Measurements from ENCODE around the gene SPACA6.

DNA sequence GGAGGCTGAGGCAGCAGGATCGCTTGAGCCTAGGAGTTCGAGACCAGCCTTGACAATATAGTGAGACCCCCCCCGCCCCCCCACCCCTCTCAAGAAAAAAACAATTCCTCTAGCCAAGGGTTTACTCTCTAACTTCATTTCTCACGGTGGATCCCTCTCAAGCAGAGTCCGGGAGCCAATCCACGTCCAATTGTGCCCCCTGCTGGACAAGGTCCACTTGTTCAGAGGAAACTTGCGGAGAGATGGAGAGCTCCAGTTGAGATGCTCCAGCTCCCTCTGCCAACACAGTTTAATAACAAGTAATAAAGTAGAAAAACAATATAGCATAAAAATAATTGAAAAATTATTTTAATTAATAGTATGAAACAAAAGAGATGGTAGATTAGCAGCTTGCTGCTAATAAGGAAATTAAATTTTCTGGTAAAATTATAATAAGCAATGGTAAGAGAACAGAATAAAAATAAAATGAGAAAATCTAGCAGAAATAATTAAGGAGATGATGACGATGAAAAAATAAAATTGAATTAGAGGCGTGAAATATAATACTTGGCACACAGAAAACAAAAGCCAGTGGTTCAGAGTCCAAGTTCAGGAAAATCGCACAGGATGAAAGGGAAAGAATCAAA, 32.0 kb upstream of the SPACA6 start:
- peak; percentile 67 to 81 for TF ChIP-seq CTCF (conservative IDR thresholded peaks at IDR 0.05 in 1 of 2, IDR thresholded peaks at IDR 0.05 in 1 of 2; ENCODE audit: extremely low read depth in 1 of 2, insufficient read depth in 1 of 2, low read depth in 1 of 2, low read length in 2 of 2)
- no peak for TF ChIP-seq EZH2 (IDR thresholded peaks at IDR 0.05; ENCODE audit: borderline replicate concordance, low read length)
